ENCODE results near the gene CBLB. TPM values are rescaled to one million over a fixed set of nuclear protein-coding genes. Genes with fewer than 3 reads are reported as not detected.

Gene CBLB
- total RNA-seq, 2 donors from 2014 or later = 41.4 to 110 TPM

DNA sequence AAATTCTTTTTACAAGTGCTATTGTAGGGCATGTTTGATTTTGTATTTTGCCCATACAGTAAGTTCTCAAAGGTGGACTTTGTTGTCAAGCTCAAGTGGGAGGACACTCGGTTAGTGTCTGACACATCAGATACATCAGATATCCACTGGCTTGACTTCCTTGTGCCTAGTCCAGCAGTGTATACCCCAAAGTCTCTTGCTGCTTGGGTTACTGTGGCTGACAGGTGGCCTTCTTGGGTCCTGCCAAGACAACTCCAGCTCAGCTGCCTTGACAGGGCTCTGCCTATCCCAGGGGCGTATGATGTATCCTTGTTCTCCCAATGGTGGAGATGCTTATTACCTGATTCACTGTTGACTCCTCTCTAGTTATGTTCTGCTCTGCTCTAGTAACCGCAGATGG is 214.9 kb downstream of the CBLB start:
- Mint-ChIP-seq H3K4me1 (peaks cover 5% of the 10 kb centered on the region), H3K9me3 (no peaks in the 10 kb centered on the region), H3K27me3 (no peaks in the 10 kb centered on the region), H3K4me3 (no peak overlapping the region), H3K27ac (peak overlapping the region; percentile 11), H3K36me3 (ENCODE audit: low read depth) (peaks cover 31% of the 10 kb centered on the region)
- no peak for ATAC-seq (replicated peaks)

DNA sequence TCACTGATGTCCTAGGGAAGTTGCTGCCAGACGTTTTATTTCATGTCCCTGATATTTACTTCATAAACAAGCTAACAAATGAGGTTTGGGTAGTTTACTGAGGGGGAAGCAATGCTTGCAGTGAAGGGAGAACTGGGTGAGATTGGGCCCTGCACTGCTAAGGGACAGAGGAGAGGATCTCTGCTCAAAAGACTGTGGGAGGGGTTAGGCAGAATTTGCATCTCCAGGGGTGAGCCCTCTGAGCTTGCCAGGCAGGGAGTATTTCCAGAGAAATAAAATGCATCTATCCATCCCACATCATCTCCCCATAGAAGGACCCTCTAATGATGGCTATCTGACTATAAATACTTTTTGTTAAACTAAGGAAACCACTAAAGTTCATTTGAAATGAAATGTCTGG is 215.6 kb downstream of the CBLB start:
- Mint-ChIP-seq H3K36me3 (ENCODE audit: low read depth) (peaks cover 24% of the 10 kb centered on the region), H3K27ac (peak overlapping the region; percentile 11), H3K27me3 (no peaks in the 10 kb centered on the region), H3K9me3 (no peaks in the 10 kb centered on the region), H3K4me1 (peaks cover 5% of the 10 kb centered on the region), H3K4me3 (no peak overlapping the region)
- no peak for ATAC-seq (replicated peaks)

DNA sequence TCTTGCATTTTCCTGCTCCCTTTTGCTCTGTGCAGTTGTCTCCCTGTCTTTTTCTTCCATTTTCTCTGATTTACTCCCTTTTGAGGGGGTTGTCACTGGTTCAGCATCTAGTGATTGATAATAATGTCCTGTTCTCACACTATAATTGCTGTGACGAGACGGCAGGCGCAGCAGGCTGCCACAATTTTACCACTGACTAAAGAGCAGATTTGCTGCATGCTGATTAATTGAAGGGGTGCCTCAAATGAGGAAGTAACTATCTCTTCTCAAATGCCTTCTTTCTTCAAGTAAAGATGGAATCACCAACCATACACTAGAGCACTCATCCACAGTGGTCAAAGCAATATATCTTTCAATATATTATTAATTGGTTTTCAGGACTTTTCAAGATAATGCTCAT is 219.3 kb downstream of the CBLB start:
- Mint-ChIP-seq H3K27ac (no peak overlapping the region), H3K27me3 (no peaks in the 10 kb centered on the region), H3K36me3 (ENCODE audit: low read depth) (no peaks in the 10 kb centered on the region), H3K4me3 (no peak overlapping the region), H3K9me3 (no peaks in the 10 kb centered on the region), H3K4me1 (peaks cover 5% of the 10 kb centered on the region)
- no peak for ATAC-seq (replicated peaks)

DNA sequence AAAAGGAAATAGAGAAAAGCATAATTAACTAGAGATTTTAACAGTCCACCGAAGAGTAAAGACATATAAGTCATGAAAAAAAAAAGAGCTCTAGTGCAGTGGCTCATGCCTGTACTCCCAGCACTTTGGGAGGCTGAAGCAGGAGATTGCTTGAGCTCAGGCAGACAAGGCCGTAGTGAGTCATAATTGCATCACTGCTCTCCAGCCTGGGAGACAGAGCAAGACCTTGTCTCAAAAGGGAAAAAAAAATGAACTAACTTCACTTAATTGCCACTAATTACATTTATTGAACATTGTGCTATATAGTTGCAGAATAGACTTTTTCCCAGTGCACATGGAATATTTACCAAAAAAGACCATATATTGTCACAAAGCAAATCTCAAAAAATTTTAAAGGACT is 221.8 kb downstream of the CBLB start:
- H3K4me1 Mint-ChIP-seq = peaks cover 5% of the 10 kb centered on the region
- H3K27ac Mint-ChIP-seq = no peak overlapping the region
- no peak overlapping the region for H3K4me3 Mint-ChIP-seq
- no peaks in the 10 kb centered on the region for H3K27me3 Mint-ChIP-seq
- H3K9me3 Mint-ChIP-seq = no peaks in the 10 kb centered on the region
- ATAC-seq (replicated peaks) = no peak
- H3K36me3 Mint-ChIP-seq (ENCODE audit: low read depth) = no peaks in the 10 kb centered on the region

DNA sequence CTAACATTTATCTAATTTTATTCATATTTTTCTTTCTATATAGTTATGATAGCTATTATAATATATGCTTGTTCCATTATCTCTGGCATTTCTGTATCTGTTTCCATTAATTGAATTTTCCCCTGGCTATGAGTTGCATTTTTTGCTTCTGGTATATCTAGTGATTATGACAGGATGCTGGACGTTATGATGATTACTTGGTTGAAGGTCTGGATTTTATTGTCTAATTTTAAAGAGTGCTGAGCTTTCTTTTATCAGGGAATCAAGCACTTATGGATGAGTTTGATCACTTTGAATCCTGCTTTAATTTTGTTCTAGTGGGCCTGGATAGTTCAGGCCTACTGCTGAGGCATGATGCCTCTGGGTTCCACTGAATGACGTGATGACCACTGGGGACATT is 229.7 kb downstream of the CBLB start:
- Mint-ChIP-seq H3K4me3 (no peak overlapping the region), H3K4me1 (no peaks in the 10 kb centered on the region), H3K27ac (no peak overlapping the region), H3K9me3 (no peaks in the 10 kb centered on the region), H3K36me3 (ENCODE audit: low read depth) (no peaks in the 10 kb centered on the region), H3K27me3 (no peaks in the 10 kb centered on the region)
- ATAC-seq (replicated peaks) = no peak

DNA sequence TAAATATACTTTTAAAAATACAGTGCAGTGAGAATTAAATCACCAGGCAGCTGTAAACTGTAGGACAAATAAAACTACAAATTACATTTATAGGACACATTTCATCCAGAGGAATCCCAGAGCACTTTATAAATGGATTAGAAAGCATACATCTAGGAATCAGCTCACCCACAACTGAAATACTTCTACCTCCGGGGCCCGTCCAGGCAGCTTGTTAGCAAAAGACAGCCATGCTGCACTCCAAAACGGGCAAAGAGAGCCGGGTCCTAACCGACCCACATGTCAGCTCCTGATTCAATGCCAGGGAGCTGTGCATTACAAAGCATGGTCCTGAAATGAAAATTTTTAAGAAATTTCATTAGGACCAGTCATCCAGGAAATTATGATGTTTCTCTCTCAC is 234.1 kb downstream of the CBLB start:
- Mint-ChIP-seq H3K36me3 (ENCODE audit: low read depth) (no peaks in the 10 kb centered on the region), H3K27ac (no peak overlapping the region), H3K4me3 (no peak overlapping the region), H3K4me1 (no peaks in the 10 kb centered on the region), H3K27me3 (no peaks in the 10 kb centered on the region), H3K9me3 (no peaks in the 10 kb centered on the region)
- no peak for ATAC-seq (replicated peaks)

DNA sequence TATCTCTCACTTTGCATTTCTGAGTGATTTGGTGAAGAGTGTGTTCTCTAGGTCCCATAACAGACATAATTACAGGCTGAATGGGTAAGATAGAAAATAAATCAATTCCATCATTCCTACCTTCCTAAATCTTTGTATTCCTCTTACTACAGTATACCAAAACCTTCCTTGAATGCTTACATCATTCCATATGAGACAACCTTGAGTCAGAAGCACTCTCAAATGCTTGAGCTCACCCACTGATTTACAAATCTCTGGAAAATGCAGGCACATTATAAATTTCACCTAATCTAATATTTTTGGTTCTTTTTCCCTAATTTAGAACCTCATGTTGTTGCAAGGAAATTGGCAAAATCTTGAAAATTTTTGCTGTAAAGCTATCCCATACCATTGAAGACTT is 239.1 kb downstream of the CBLB start:
- Mint-ChIP-seq H3K4me3 (no peak overlapping the region), H3K4me1 (no peaks in the 10 kb centered on the region), H3K36me3 (ENCODE audit: low read depth) (no peaks in the 10 kb centered on the region), H3K27ac (no peak overlapping the region), H3K27me3 (no peaks in the 10 kb centered on the region), H3K9me3 (no peaks in the 10 kb centered on the region)
- no peak for ATAC-seq (replicated peaks)

DNA sequence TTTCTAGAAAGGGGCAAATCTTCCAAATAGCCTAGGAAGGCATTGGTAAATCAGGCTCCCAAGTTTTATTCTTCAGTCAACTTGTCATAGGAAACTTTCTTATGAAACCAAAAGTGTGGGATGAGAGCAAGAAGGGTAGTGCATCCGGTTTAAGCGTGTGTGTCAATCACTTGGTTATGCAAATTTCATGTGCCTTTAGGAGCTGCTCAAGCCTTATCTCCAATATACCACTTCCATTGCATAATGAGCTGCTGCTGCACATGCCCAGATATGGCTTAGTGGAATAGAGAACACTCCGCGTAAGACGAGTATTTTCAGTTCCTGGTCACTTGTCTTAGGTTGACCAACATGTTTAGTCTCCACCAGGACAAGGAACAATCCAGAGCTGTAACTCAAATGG is 242.1 kb downstream of the CBLB start:
- Mint-ChIP-seq H3K4me1 (no peaks in the 10 kb centered on the region), H3K27ac (no peak overlapping the region), H3K36me3 (ENCODE audit: low read depth) (no peaks in the 10 kb centered on the region), H3K9me3 (no peaks in the 10 kb centered on the region), H3K4me3 (no peak overlapping the region), H3K27me3 (no peaks in the 10 kb centered on the region)
- no peak for ATAC-seq (replicated peaks)

DNA sequence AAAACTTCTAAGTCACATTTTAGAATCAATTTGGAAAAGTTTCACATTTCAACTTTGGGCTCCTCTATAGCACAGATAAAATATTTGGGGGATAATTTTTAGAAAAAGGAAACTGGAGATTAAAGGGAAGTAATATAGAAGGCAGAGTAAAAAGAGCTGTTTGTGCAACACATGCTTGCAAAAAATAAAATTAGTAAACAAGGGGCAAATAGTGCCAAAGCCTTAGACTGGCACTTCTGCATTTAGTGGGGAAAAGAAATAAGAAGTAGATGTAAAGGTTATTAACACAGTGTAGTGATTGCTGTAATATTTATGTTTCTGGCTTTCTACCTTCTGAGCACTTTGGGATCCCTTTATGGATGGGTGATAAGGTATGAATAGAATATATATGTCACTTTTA is 246.6 kb downstream of the CBLB start:
- Mint-ChIP-seq H3K4me3 (no peak overlapping the region), H3K4me1 (no peaks in the 10 kb centered on the region), H3K27ac (no peak overlapping the region), H3K9me3 (no peaks in the 10 kb centered on the region), H3K27me3 (no peaks in the 10 kb centered on the region), H3K36me3 (ENCODE audit: low read depth) (no peaks in the 10 kb centered on the region)
- ATAC-seq (replicated peaks) = no peak

DNA sequence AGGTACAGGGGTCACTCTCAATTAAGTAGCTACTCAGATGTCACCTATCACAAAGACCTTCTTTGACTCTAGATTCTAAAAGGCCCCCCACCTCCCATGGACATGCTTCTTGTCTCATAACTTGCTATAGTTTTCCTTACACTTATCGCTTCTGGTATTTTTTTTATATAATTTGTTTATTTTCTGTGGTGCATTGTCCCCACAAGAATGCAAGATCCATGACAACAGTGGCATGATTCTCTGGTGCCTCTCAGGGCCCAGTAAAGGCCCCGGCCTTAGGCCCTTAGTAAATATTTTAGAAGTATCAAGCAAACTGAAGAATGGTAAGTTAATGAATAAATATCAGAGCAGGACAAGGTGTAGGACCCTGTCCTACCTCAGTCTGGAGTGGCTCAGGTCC is 248.6 kb downstream of the CBLB start:
- Mint-ChIP-seq H3K4me1 (no peaks in the 10 kb centered on the region), H3K36me3 (ENCODE audit: low read depth) (no peaks in the 10 kb centered on the region), H3K27ac (no peak overlapping the region), H3K27me3 (no peaks in the 10 kb centered on the region), H3K9me3 (no peaks in the 10 kb centered on the region), H3K4me3 (no peak overlapping the region)
- ATAC-seq (replicated peaks) = no peak

DNA sequence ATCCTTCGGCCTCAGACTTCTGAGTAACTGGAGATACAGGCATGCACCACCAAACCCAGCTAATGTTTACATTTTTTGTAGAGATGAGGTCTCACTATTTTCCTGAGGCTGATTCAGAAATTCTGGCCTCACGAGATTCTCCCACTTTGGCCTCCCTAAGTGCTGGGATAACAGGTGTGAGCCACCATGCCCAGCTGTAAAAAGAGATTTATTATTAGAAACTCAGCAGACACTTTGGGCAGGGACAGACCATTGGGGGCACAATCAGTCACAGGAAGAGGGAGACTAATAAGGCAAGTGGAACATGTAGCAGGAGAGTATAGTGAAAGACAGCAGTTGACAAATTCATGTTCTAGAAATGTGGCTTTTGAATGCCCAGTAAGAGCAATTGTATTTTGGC is 249.2 kb downstream of the CBLB start:
- no peaks in the 10 kb centered on the region for H3K27me3 Mint-ChIP-seq
- no peaks in the 10 kb centered on the region for H3K4me1 Mint-ChIP-seq
- H3K36me3 Mint-ChIP-seq (ENCODE audit: low read depth) = no peaks in the 10 kb centered on the region
- no peak for ATAC-seq (replicated peaks)
- H3K4me3 Mint-ChIP-seq = no peak overlapping the region
- no peak overlapping the region for H3K27ac Mint-ChIP-seq
- H3K9me3 Mint-ChIP-seq = no peaks in the 10 kb centered on the region

DNA sequence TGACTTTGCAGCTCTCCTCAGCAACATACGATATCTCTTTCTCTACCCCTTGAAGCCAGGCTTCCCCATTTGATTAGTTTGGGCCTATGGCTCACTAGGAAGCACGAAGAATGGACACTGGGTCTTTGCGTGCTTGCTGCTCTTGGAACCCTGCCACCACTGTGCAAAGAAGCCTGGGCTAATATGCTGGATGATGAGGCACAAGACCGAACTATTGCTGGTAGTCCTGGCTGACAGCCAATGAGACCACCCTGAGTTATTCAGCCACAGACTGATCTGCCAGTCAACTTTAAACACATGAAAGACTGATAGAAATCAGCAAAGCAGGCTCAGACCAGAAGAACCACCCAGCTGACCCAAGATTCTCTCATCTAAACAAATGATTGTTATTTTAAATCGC is 250.3 kb downstream of the CBLB start:
- Mint-ChIP-seq H3K9me3 (no peaks in the 10 kb centered on the region), H3K4me3 (no peak overlapping the region), H3K27ac (no peak overlapping the region), H3K27me3 (no peaks in the 10 kb centered on the region), H3K36me3 (ENCODE audit: low read depth) (no peaks in the 10 kb centered on the region), H3K4me1 (no peaks in the 10 kb centered on the region)
- no peak for ATAC-seq (replicated peaks)

DNA sequence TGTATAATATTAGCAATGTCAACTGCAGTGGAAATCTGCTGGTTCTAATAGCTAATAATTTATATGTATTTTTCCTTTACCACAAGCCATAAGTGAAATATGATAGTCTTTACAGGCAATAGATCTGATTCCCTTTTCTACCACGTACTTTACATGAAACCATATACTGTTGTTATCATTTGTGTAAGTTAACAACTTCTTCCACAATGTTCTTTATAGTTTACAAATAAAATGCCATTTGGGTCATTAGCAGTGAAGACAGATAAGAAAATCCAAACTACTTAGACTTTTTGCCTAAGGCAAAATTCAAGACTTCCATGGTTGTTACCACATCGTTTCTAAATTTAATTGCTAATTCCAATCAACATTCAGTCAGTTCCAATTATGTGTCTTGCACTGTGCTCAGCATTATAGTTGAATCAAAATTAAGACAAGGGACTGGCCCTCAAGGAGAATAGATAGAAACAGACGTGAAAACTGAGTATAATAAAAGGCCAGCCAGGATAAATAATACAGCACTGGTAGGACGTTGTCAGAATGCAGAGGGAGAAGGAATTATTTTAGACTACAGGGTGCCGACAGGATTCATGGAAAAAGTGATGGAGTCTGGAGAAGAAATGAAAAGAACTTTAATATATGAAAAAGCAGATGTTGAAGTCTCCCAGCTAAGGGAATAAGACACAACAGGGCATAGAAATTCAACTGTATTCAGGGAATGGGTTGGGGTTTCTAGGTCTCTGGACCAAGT is 252.3 kb downstream of the CBLB start:
- Mint-ChIP-seq H3K4me3 (no peak overlapping the region), H3K9me3 (no peaks in the 10 kb centered on the region), H3K4me1 (no peaks in the 10 kb centered on the region), H3K36me3 (ENCODE audit: low read depth) (no peaks in the 10 kb centered on the region), H3K27ac (no peak overlapping the region), H3K27me3 (no peaks in the 10 kb centered on the region)
- ATAC-seq (replicated peaks) = no peak

DNA sequence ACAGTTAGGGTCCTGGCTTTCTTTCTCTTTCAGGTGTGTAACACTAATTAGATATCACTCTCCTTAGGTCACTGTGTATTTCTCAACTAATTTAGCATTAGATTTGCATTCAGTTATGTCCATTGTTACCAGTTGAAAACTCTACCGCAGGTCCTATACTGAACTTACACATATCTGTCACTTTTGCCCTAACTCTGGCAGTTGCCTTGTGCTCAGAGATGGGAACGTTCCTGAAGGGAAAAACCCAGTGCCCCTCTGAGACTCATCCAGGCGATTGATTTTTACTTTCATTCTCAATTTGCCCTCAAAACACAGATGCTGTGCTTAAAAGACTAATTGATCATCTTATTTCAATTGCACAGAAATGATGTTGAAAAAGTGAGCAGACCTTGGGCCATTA is 253.0 kb downstream of the CBLB start:
- H3K27me3 Mint-ChIP-seq = no peaks in the 10 kb centered on the region
- H3K9me3 Mint-ChIP-seq = no peaks in the 10 kb centered on the region
- H3K36me3 Mint-ChIP-seq (ENCODE audit: low read depth) = no peaks in the 10 kb centered on the region
- no peaks in the 10 kb centered on the region for H3K4me1 Mint-ChIP-seq
- H3K27ac Mint-ChIP-seq = no peak overlapping the region
- H3K4me3 Mint-ChIP-seq = no peak overlapping the region
- no peak for ATAC-seq (replicated peaks)

DNA sequence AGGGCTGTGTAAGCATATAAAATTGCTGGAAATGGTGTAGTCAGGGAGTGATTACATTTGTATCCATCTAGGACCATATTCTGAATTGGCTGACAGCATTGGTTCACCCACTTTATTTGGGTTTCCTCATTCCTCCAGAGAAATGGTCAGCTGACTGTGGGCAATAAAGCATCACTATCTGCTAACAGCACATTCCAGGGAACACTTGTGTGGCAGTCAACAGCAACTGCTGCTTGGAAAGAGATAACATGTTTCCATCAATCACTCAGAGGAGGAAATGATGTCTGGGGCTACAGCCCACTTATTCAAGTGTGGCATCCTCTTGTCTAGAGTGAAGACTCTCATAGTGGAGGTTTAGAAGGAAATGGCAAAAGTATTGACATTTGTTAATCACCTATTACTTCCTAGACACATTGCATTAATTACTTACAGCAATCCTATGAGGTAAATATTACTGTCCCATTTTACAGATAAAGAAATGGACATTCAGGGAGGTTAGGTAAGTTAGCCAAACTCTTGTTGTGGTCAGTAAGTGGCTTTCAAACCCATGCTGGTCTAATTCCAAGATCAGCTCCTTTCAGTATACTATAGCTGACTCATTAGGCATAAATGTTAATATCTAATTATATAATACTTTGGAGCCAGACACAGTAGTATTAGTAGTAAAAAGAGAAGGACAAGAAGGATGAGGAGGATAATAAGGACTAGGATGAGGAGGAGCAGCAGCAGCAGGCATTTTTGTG is 254.4 kb downstream of the CBLB start:
- ATAC-seq (replicated peaks) = no peak
- Mint-ChIP-seq H3K4me1 (no peaks in the 10 kb centered on the region), H3K9me3 (no peaks in the 10 kb centered on the region), H3K36me3 (ENCODE audit: low read depth) (no peaks in the 10 kb centered on the region), H3K27me3 (no peaks in the 10 kb centered on the region), H3K27ac (no peak overlapping the region), H3K4me3 (no peak overlapping the region)
